B cell (primary cell): ENCODE results near the gene DSCAML1. TPM values are rescaled to one million over a fixed set of nuclear protein-coding genes. Genes with fewer than 3 reads are reported as not detected.

Experiments used
- ATAC-seq: fragments of 200-7000 bp; cut with Tn5 transposase; one replicate; pipeline ENCODE4 v1.10.0; 2021; ENCODE audit warnings: low read depth, mild to moderate bottlenecking, moderate number of reproducible peaks, moderate library complexity
- CTCF ChIA-PET: fragments of 350-600 bp; sonication (Branson Sonifier 250); formaldehyde crosslinking; loops from one replicate; lab custom pipeline; 2021; ENCODE audit warnings: antibody characterized with exemption, inconsistent platforms; lab: Charles Lee
- POLR2A ChIA-PET: fragments of 350-600 bp; sonication (Branson Sonifier 250); formaldehyde crosslinking; loops from one replicate; lab custom pipeline; 2021; ENCODE audit warnings: antibody characterized with exemption; lab: Charles Lee
- DNase-seq: peaks from one replicate; pipeline ENCODE4 v3.0.0; 2013
- H2AFZ ChIP-seq: 2 replicates; pipeline ENCODE4 v1.6.1; 2012; ENCODE audit warnings: mild to moderate bottlenecking, low read depth, low read length; ENCODE audit not compliant: insufficient read depth, poor library complexity, severe bottlenecking
- H3K27ac ChIP-seq, 2 donors: 1 replicate in 1 of 2; 2 replicates in 1 of 2; pipeline ENCODE4 v1.5.1; 2012 to 2013; ENCODE audit warnings: low read length in 2 of 2, mild to moderate bottlenecking in 2 of 2, moderate library complexity in 1 of 2
- H3K27me3 ChIP-seq, 4 experiments: fragments of 200-600 bp in 1 of 4; sonication (generic) in 1 of 4; replicated peaks in 1 of 4; 1 replicate in 2 of 4; 2 replicates in 2 of 4; pipeline versions ENCODE4 v1.6.1 to v1.7.0; 2013 to 2016; ENCODE audit warnings: low read length in 3 of 4, mild to moderate bottlenecking in 2 of 4, mixed read lengths in 1 of 4, moderate library complexity in 1 of 4; ENCODE audit not compliant: insufficient read depth in 4 of 4, control insufficient read depth in 3 of 4; ENCODE audit errors: control extremely low read depth in 1 of 4
- H3K36me3 ChIP-seq, 2 experiments: replicated peaks in 1 of 2; 1 replicate in 1 of 2; 2 replicates in 1 of 2; pipeline versions ENCODE4 v1.6.1 to v1.7.1; 2013; ENCODE audit warnings: low read length in 1 of 2; ENCODE audit not compliant: insufficient read depth in 2 of 2, control insufficient read depth in 1 of 2; ENCODE audit errors: control extremely low read depth in 1 of 2, extremely low read depth in 1 of 2
- H3K4me1 ChIP-seq, 2 donors: fragments of 200-600 bp in 1 of 2; sonication (generic) in 1 of 2; 1 replicate in 1 of 2; 2 replicates in 1 of 2; pipeline versions ENCODE4 v1.5.1 to v1.6.1; 2013 to 2017; ENCODE audit warnings: low read length in 2 of 2; ENCODE audit not compliant: control insufficient read depth in 2 of 2, insufficient read depth in 2 of 2
- H3K4me2 ChIP-seq: replicated peaks from 2 replicates; pipeline ENCODE3; 2012; ENCODE audit warnings: mild to moderate bottlenecking, low read depth, low read length; ENCODE audit not compliant: poor library complexity, severe bottlenecking
- H3K4me3 ChIP-seq, 5 experiments: fragments of 200-600 bp in 1 of 5; sonication (generic) in 1 of 5; 1 replicate in 3 of 5; 2 replicates in 2 of 5; pipeline versions ENCODE4 v1.5.1 to v1.7.0; 2011 to 2016; ENCODE audit warnings: low read length in 4 of 5, mild to moderate bottlenecking in 4 of 5, low read depth in 2 of 5, control low read depth in 1 of 5, moderate library complexity in 1 of 5; ENCODE audit not compliant: insufficient read depth in 1 of 5; ENCODE audit errors: control extremely low read depth in 1 of 5, extremely low read depth in 1 of 5
- H3K79me2 ChIP-seq: fragments of 200-600 bp; sonication (generic); one replicate; pipeline ENCODE4 v1.6.0; 2016; ENCODE audit warnings: low read length; ENCODE audit not compliant: control insufficient read depth, insufficient read depth
- H3K9ac ChIP-seq: fragments of 200-600 bp; sonication (generic); 2 replicates; pipeline ENCODE4 v1.6.1; 2017; ENCODE audit warnings: mild to moderate bottlenecking, low read length, moderate library complexity
- H3K9me3 ChIP-seq, 3 donors: one replicate each; pipeline versions ENCODE4 v1.6.1 to v1.7.1; 2013; ENCODE audit warnings: low read length in 2 of 3; ENCODE audit not compliant: control insufficient read depth in 2 of 3, insufficient read depth in 1 of 3; ENCODE audit errors: control extremely low read depth in 1 of 3
- H4K20me1 ChIP-seq: 2 replicates; pipeline ENCODE4 v1.6.0; 2012; ENCODE audit warnings: mild to moderate bottlenecking, low read length; ENCODE audit not compliant: insufficient read depth, control insufficient read depth, poor library complexity, severe bottlenecking
- H3K27ac Mint-ChIP-seq: one replicate; pipeline ENCODE4 v1.8.0; 2021; ENCODE audit warnings: mixed read lengths
- H3K27me3 Mint-ChIP-seq: one replicate; pipeline ENCODE4 v1.8.0; 2021; ENCODE audit warnings: mixed read lengths
- H3K4me1 Mint-ChIP-seq: one replicate; pipeline ENCODE4 v1.8.0; 2021; ENCODE audit warnings: mixed read lengths
- H3K4me3 Mint-ChIP-seq: one replicate; pipeline ENCODE4 v1.8.0; 2021; ENCODE audit warnings: mixed read lengths
- H3K9me3 Mint-ChIP-seq: one replicate; pipeline ENCODE4 v1.8.0; 2022; ENCODE audit warnings: mixed read lengths; ENCODE audit not compliant: insufficient read depth
- EZH2 ChIP-seq: IDR thresholded peaks from 2 replicates; pipeline ENCODE4 v1.6.1; 2012; ENCODE audit warnings: borderline replicate concordance, low read depth, mild to moderate bottlenecking, moderate library complexity, low read length; ENCODE audit not compliant: insufficient read depth, poor library complexity, severe bottlenecking
- WGBS: methylation state at CpG from one replicate; pipeline ENCODE4 v1.1.5; 2013; ENCODE audit warnings: missing lambda C conversion rate; ENCODE audit not compliant: insufficient coverage; 5-methylcytosine and 5-hydroxymethylcytosine counted together
- intact Hi-C: fragments of 100-400 bp; cut with micrococcal nuclease; formaldehyde crosslinking; loops from one replicate; pipeline ENCODE4 v1.10.0; 2022
- polyA plus RNA-seq: library from polyadenylated mRNA; depleted of rRNA; stranded (reverse); fragments of >200 nt; gene quantifications from 2 replicates; pipeline ENCODE4 v1.2.3, GENCODE V29; 2012
- total RNA-seq, 2 donors: library from RNA; stranded (reverse); fragments of 120-200 nt in 1 of 2; gene quantifications; 1 replicate in 1 of 2; 2 replicates in 1 of 2; pipeline versions ENCODE4 v1.2.3 to v1.2.4, GENCODE V29; 2013 to 2022
- TF ChIP-seq, protein P1 (sequence below): fragments of 200-600 bp; IDR thresholded peaks from one replicate; pipeline ENCODE4 v1.8.0; 2022; ENCODE audit warnings: antibody characterized with exemption, mild to moderate bottlenecking

The DSCAML1 gene
- total and polyA plus RNA-seq, 2 donors (not counting 1 experiment from before 2014, with no cell fraction given): 1.2 to 6.2 TPM

DNA sequence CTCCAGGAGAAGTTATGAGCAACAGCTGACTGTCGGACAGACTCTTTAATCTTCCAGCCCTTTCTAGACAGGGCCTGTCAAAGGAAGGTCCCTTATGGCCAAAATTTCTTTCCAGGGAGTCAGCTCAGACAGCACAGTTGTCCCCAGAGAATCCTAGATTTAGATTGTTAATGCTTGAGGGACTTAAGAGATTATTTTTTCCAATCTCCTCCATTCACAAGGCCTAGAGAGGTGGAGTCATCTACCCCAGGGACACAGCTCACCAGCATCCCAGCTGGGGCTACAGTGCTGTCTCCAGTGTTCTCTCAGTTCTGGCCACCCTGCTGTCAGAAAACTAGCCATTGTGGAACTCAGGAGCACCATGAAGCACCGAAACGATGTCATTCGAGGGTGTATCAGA lies 7.8 kb downstream of the DSCAML1 start:
- ATAC-seq: no peak
- CTCF ChIA-PET: no interaction called here

DNA sequence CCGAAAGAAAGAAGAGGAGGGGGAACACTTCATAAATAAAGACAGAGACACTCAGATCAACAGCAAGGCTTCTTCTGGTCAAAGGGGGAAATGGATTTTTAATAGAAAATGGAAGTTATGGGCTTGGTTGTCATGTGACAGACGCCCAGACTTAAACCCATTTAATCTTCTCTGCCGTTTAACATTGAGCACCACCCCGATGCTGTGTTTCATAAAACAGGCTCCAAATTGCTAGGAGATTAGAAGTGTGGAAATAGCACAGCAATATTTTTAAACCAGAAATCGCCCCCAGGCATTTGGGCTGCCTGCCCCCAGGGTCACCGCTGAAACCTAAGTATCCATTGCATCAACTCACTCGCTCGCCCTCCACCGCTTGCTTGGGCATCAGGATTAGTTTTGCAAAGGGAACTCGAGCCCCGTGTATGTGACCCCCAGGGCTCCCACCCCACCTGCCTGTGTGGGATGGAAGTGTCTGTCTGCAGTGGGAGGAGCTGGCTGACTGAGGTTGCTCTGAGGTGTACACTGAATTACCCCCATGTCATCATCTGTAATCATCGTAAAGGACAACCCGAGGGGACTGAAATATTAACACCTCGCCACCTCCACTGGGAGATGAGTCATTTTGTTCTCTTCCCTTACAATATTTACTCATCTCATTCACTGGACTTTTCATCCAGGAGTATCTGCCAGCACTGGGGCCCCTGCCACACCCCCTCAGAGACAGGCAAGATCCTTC lies 10.7 kb downstream of the DSCAML1 start:
- no peak overlapping the region for H2AFZ ChIP-seq
- no peaks in the 10 kb centered on the region for H4K20me1 ChIP-seq
- H3K9me3 ChIP-seq: no peaks in the 10 kb centered on the region
- no peaks in the 10 kb centered on the region for H3K4me1 ChIP-seq
- ATAC-seq: no peak
- no peak overlapping the region for H3K4me3 ChIP-seq
- no peak overlapping the region for H3K4me2 ChIP-seq
- Mint-ChIP-seq H3K4me1 (no peaks in the 10 kb centered on the region), H3K4me3 (no peak overlapping the region), H3K27ac (no peak overlapping the region), H3K27me3 (peaks cover 72% of the 10 kb centered on the region), H3K9me3 (no peaks in the 10 kb centered on the region)
- ChIA-PET POLR2A (no interaction called here), CTCF (no interaction called here)
- H3K9ac ChIP-seq: no peak overlapping the region
- H3K27me3 ChIP-seq: peaks cover 0 to 18% (median 3%) of the 10 kb centered on the region in 4 experiments
- no peak for TF ChIP-seq EZH2
- TF ChIP-seq, protein P1, sequence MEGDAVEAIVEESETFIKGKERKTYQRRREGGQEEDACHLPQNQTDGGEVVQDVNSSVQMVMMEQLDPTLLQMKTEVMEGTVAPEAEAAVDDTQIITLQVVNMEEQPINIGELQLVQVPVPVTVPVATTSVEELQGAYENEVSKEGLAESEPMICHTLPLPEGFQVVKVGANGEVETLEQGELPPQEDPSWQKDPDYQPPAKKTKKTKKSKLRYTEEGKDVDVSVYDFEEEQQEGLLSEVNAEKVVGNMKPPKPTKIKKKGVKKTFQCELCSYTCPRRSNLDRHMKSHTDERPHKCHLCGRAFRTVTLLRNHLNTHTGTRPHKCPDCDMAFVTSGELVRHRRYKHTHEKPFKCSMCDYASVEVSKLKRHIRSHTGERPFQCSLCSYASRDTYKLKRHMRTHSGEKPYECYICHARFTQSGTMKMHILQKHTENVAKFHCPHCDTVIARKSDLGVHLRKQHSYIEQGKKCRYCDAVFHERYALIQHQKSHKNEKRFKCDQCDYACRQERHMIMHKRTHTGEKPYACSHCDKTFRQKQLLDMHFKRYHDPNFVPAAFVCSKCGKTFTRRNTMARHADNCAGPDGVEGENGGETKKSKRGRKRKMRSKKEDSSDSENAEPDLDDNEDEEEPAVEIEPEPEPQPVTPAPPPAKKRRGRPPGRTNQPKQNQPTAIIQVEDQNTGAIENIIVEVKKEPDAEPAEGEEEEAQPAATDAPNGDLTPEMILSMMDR: no peak
- no peaks in the 10 kb centered on the region for H3K79me2 ChIP-seq
- H3K36me3 ChIP-seq: no peaks in the 10 kb centered on the region
- WGBS: 87% methylated on average over 8 of the region's 14 CpGs
- intact Hi-C loops: no loop called here
- H3K27ac ChIP-seq: no peak overlapping the region
- DNase-seq: no peak

More for the DNA sequence above, 7.8 kb downstream of the DSCAML1 start:
- Mint-ChIP-seq H3K27ac (no peak overlapping the region), H3K4me1 (peaks cover 2% of the 10 kb centered on the region), H3K4me3 (no peak overlapping the region), H3K27me3 (peaks cover 76% of the 10 kb centered on the region), H3K9me3 (no peaks in the 10 kb centered on the region)
- intact Hi-C loops: no loop called here
- Histone ChIP-seq H3K79me2 (no peaks in the 10 kb centered on the region), H3K9me3 (no peaks in the 10 kb centered on the region), H3K27ac (no peak overlapping the region), H2AFZ (no peak overlapping the region), H3K4me3 (no peak overlapping the region), H4K20me1 (no peaks in the 10 kb centered on the region), H3K27me3 (peaks cover 0 to 27% (median 20%) of the 10 kb centered on the region in 4 experiments), H3K4me1 (peaks cover 0 to under 1% of the 10 kb centered on the region in 2 donors), H3K9ac (no peak overlapping the region), H3K4me2 (no peak overlapping the region), H3K36me3 (no peaks in the 10 kb centered on the region)
- TF ChIP-seq EZH2: no peak
- TF ChIP-seq, protein P1: no peak
- DNase-seq: no peak
- WGBS: 70% methylated on average over 3 of the region's 4 CpGs
- POLR2A ChIA-PET: no interaction called here
